Spinal cord (tissue), 10 donors: ENCODE data around the gene NEDD1. TPM values are rescaled to one million over a fixed set of nuclear protein-coding genes. Genes with fewer than 3 reads are reported as not detected.

Experiments used
- DNase-seq, 6 donors: peaks; one replicate each; pipeline versions ENCODE4 v3.0.0 to v3.0.0-alpha.2; 2013 to 2015; ENCODE audit warnings: low spot score in 6 of 6, low read depth in 4 of 6
- H3K27ac ChIP-seq: one replicate; pipeline ENCODE4 v1.5.1; 2013; ENCODE audit warnings: low read depth, low read length, control low read depth
- H3K27me3 ChIP-seq: one replicate; pipeline ENCODE4 v1.6.1; 2013; ENCODE audit warnings: low read length; ENCODE audit not compliant: control insufficient read depth, insufficient read depth
- H3K36me3 ChIP-seq: one replicate; pipeline ENCODE4 v1.6.1; 2013; ENCODE audit warnings: low read length; ENCODE audit not compliant: control insufficient read depth, insufficient read depth
- H3K4me1 ChIP-seq: one replicate; pipeline ENCODE4 v1.6.1; 2013; ENCODE audit warnings: low read length; ENCODE audit not compliant: control insufficient read depth, insufficient read depth
- H3K4me3 ChIP-seq: one replicate; pipeline ENCODE4 v1.5.1; 2013; ENCODE audit warnings: low read depth, low read length, control low read depth
- H3K9me3 ChIP-seq: one replicate; pipeline ENCODE4 v1.6.1; 2013; ENCODE audit warnings: low read length; ENCODE audit not compliant: control insufficient read depth, insufficient read depth
- WGBS: methylation state at CpG from one replicate; pipeline ENCODE4 v1.1.5; 2013; ENCODE audit warnings: missing lambda C conversion rate; ENCODE audit not compliant: insufficient coverage; 5-methylcytosine and 5-hydroxymethylcytosine counted together
- long read RNA-seq, 4 donors: transcript quantifications; one replicate each; lab custom pipeline, GENCODE V29; 2026
- polyA plus RNA-seq, 2 donors: library from polyadenylated mRNA; unstranded; fragments of 120-200 nt; gene quantifications; one replicate each; pipeline ENCODE4 v1.2.1, GENCODE V29; 2013; ENCODE audit not compliant: insufficient read length in 2 of 2
- total RNA-seq, 2 donors: library from RNA; depleted of rRNA in 1 of 2; stranded (reverse); fragments of 120-200 nt in 1 of 2; fragments of >200 nt in 1 of 2; gene quantifications; one replicate each; pipeline versions ENCODE4 v1.2.3 to v1.2.4, GENCODE V29; 2013 to 2014
- donor health status: healthy.

NEDD1 gene
- 10 to 100 TPM; 28.4 to 33.5 TPM for total RNA-seq
- polyA plus RNA-seq: 10 to 100 TPM; 12.1 to 15.3 TPM
- long read RNA-seq, donor 1, full-length matches to known transcripts: 3 of 3 reads
- long read RNA-seq, donor 1, partial matches to known transcripts: 0 of 3 reads
- long read RNA-seq, donor 1, other reads (novel, unspliced or antisense): 0 of 3 reads
- long read RNA-seq, donor 2: 0 reads
- long read RNA-seq, donor 3: 0 reads
- long read RNA-seq, donor 4, full-length matches to known transcripts: 4 of 18 reads
- long read RNA-seq, donor 4, partial matches to known transcripts: 14 of 18 reads
- long read RNA-seq, donor 4, other reads (novel, unspliced or antisense): 0 of 18 reads

GRCh38 chr12:96906849-96907670 lies at the start of gene NEDD1:
TSS of gene NEDD1 (plus strand) at chr12:96907257. CDS start at chr12:96909760, 2,503 bp downstream.
- under 1% methylated on average over 68 of the region's 68 CpGs for WGBS
- peak; percentile 54 to 93 (median 72) for DNase-seq
- Histone ChIP-seq H3K4me1 (no peaks in the 10 kb centered on the region), H3K27ac (peak within 1 kb of the TSS; percentile 91), H3K4me3 (peak within 1 kb of the TSS; percentile 90), H3K9me3 (no peaks in the 10 kb centered on the region), H3K27me3 (no peaks in the 10 kb centered on the region), H3K36me3 (no peaks in the 10 kb centered on the region)

DNA sequence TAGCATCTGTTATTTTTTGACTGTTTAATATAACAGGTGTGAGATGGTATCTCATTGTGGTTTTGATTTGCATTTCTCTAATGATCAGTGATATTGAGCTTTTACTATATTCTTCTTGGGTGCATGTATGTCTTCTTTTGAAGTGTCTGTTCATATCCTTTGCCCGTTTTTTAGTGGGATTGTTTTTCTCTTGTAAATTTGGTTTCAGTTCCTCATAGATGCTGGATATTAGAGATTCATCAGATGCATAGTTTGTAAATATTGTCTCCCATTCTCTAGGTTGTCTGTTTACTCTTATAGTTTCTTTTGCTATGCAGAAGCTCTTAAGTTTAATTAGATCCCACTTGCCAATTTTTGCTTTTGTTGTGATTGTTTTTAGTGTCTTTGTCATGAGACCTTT lies 48.9 kb upstream of the NEDD1 start:
- H3K4me3 ChIP-seq: no peak overlapping the region
- no peaks in the 10 kb centered on the region for H3K27me3 ChIP-seq
- H3K9me3 ChIP-seq: no peaks in the 10 kb centered on the region
- H3K36me3 ChIP-seq: no peaks in the 10 kb centered on the region
- WGBS: no CpG with 5 or more reads among the region's 1 CpG
- no peak for DNase-seq
- no peaks in the 10 kb centered on the region for H3K4me1 ChIP-seq
- no peak overlapping the region for H3K27ac ChIP-seq

DNA sequence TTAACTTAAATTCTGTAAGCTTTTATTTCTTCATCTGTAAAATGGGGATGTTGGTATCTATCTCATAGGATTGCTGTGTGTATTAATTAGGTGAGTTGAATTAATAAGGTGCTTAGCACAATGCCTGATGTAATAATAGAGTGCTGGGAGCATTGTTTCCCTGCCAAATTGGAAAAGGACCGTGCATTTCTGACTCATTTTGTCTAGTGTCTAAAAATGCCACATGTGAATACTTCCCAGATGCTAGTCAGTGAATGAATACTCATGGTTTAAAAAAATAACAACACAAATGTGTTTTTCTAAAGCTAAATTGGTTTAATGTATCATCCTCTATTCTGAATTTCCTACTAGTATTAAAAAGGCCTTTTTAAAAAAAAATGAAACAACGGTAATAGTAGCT lies 45.4 kb upstream of the NEDD1 start:
- no peak for DNase-seq
- Histone ChIP-seq H3K4me3 (no peak overlapping the region), H3K4me1 (no peaks in the 10 kb centered on the region), H3K36me3 (no peaks in the 10 kb centered on the region), H3K27ac (no peak overlapping the region), H3K27me3 (no peaks in the 10 kb centered on the region), H3K9me3 (no peaks in the 10 kb centered on the region)
- no CpG with 5 or more reads among the region's 2 CpGs for WGBS

- H3K27ac ChIP-seq: no peak overlapping the region
- no peaks in the 10 kb centered on the region for H3K27me3 ChIP-seq
- H3K9me3 ChIP-seq: no peaks in the 10 kb centered on the region
- no peaks in the 10 kb centered on the region for H3K4me1 ChIP-seq
- 80% methylated on average over 1 of the region's 1 CpG for WGBS
- no peak for DNase-seq
- H3K36me3 ChIP-seq: no peaks in the 10 kb centered on the region
- no peak overlapping the region for H3K4me3 ChIP-seq
These were observed 44.7 kb upstream of the NEDD1 start for GRCh38 chr12:96862326-96862725.

DNA sequence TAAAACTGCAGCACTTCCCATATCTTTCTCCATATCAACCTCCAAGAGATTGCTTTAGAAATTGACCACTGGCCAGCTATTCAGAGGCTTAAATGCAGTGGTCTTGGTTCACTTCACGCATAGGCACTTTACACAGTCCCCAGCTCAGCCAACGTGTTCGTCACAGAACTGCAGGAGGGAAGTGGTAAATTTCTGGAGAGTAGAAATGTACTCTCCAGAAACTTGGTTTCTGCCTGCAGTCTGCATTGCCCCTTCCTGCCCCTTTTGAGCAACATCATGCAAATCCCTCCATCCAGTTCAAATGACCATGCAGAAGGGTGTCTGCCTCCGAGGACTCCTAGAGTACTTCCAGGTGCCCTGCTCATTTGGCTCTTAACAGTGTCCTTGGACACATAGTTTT lies 42.7 kb upstream of the NEDD1 start:
- Histone ChIP-seq H3K27me3 (no peaks in the 10 kb centered on the region), H3K4me3 (no peak overlapping the region), H3K27ac (no peak overlapping the region), H3K9me3 (no peaks in the 10 kb centered on the region), H3K36me3 (no peaks in the 10 kb centered on the region), H3K4me1 (no peaks in the 10 kb centered on the region)
- WGBS: 60% methylated on average over 1 of the region's 4 CpGs
- no peak for DNase-seq

DNA sequence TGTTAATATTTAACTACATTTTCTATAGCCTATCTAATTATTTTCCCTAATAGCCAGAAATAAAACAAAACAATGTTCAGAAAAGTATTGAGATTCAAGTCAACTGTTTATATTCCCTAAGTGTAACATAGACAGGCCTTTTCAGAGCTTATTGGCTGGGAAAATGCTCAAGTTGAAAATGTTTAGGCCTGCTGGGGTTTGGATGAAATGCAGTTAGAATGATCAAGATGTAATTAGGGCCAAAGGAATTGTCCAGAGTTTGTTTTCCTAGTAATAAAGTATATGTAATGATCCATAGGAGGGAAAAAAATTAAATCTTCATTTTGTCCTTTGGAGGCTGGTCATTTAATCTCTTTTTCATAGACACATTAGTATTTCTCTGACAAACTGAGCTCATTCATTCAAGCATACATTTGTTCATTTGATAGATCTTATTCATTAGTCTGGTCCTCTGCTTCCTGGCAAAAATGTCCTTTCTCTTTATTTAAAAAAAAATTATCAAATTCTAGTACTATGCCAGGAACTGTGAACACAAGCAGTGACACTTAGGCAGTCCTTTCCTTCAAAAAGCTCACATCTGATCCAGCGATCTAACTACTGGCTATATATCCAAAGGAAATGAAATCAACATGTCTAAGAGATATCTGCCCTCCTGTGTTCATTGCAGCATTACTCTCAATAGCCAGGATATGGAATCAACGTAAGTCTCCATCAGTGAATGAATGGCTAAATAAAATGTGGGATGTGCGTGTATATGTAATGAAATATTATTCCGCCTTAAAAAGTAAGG lies 40.1 kb upstream of the NEDD1 start:
- no peaks in the 10 kb centered on the region for H3K27me3 ChIP-seq
- H3K4me3 ChIP-seq: no peak overlapping the region
- H3K27ac ChIP-seq: no peak overlapping the region
- WGBS: 67% methylated on average over 1 of the region's 4 CpGs
- H3K9me3 ChIP-seq: no peaks in the 10 kb centered on the region
- no peaks in the 10 kb centered on the region for H3K4me1 ChIP-seq
- DNase-seq: peak in 1 of 6 donors; percentile 43
- H3K36me3 ChIP-seq: no peaks in the 10 kb centered on the region

GRCh38 chr12:96870946-96871345 lies 36.1 kb upstream of the NEDD1 start:
- WGBS: no CpG with 5 or more reads among the region's 1 CpG
- H3K36me3 ChIP-seq: no peaks in the 10 kb centered on the region
- H3K4me1 ChIP-seq: no peaks in the 10 kb centered on the region
- peaks cover 1% of the 10 kb centered on the region for H3K9me3 ChIP-seq
- H3K27ac ChIP-seq: no peak overlapping the region
- DNase-seq: no peak
- no peaks in the 10 kb centered on the region for H3K27me3 ChIP-seq
- no peak overlapping the region for H3K4me3 ChIP-seq

DNA sequence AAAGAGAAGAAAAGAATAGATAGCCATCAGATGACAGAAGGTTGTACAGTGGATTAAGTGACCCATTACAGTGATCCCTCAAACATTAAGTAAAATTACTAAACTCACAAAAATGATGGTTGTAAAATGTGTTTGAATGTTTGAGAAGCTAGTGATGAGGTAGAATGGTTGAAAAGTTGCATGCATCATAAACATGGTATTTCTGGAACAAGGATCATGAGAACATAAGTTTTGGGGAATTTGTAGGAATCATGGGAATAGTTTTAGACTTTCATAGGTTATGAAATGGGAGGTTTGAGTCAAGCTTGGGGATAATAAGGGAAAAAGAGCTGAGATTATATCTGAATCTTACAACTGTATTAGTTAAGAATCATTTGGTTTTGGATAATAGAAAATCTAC lies 34.1 kb upstream of the NEDD1 start:
- no peaks in the 10 kb centered on the region for H3K36me3 ChIP-seq
- H3K27ac ChIP-seq: no peak overlapping the region
- H3K4me1 ChIP-seq: no peaks in the 10 kb centered on the region
- no peak overlapping the region for H3K4me3 ChIP-seq
- H3K27me3 ChIP-seq: no peaks in the 10 kb centered on the region
- no peak for DNase-seq
- peaks cover 1% of the 10 kb centered on the region for H3K9me3 ChIP-seq

DNA sequence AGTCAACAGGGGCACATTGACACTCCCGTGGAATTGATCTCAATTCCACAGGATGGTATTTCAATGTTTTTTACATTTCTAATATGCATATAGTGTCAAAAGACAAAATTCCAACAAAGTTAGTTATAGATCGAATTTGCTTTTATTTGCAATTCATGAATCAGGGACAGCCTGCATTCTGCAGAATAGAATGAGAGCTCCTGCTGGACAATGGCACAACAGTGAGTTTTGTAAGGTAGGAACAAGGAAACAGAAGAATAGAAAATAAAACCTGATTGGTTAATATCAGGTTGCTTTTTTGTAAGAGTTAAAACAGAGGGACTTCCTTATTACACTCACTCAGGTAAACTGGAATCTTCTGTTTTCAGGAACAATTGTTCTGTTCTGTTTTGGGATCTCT lies 32.8 kb upstream of the NEDD1 start:
- no peak for DNase-seq
- H3K36me3 ChIP-seq: no peaks in the 10 kb centered on the region
- peaks cover 1% of the 10 kb centered on the region for H3K9me3 ChIP-seq
- no peak overlapping the region for H3K4me3 ChIP-seq
- no peaks in the 10 kb centered on the region for H3K4me1 ChIP-seq
- H3K27ac ChIP-seq: no peak overlapping the region
- WGBS: no CpG with 5 or more reads among the region's 2 CpGs
- no peaks in the 10 kb centered on the region for H3K27me3 ChIP-seq
